ENCODE data around the gene FARS2. TPM values are rescaled to one million over a fixed set of nuclear protein-coding genes. Genes with fewer than 3 reads are reported as not detected.

FARS2 gene
- total RNA-seq, 1 donor from 2014 or later: 16.5 TPM

DNA sequence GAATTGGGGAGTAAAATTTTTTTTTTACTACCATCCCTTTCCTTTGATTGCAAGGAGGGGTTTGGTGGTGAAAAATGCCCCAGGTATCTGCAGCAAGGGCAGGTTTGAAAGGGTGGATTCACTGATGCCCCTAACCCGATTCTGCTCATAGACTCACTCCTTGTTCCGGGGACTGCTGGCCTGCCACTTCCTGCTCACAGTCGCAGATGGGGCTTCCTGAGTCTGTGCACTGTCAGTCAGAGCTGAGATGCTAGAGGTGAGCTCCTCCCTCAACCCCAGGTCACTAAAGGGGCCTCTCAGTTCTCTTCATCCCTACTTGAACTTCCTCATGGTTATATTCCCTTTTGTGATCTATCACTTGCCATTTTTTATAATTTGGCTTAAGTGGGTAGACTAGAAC, 357.9 kb downstream of the FARS2 start:
- H3K27ac ChIP-seq: no peak overlapping the region
- H3K4me1 ChIP-seq: no peaks in the 10 kb centered on the region
- intact Hi-C loops (cut with DNase I): no loop called here
- no peaks in the 10 kb centered on the region for H3K9me3 ChIP-seq
- H3K4me3 ChIP-seq: no peak overlapping the region
- DNase-seq (ENCODE audit: extremely low spot score in 2 of 2): no peak
- TF ChIP-seq POLR2A (IDR thresholded peaks at IDR 0.05): no peak
- TF ChIP-seq POLR2AphosphoS5 (IDR thresholded peaks at IDR 0.05; ENCODE audit: insufficient read depth in 1 of 2, low read depth in 1 of 2): no peak
- TF ChIP-seq, protein P1, sequence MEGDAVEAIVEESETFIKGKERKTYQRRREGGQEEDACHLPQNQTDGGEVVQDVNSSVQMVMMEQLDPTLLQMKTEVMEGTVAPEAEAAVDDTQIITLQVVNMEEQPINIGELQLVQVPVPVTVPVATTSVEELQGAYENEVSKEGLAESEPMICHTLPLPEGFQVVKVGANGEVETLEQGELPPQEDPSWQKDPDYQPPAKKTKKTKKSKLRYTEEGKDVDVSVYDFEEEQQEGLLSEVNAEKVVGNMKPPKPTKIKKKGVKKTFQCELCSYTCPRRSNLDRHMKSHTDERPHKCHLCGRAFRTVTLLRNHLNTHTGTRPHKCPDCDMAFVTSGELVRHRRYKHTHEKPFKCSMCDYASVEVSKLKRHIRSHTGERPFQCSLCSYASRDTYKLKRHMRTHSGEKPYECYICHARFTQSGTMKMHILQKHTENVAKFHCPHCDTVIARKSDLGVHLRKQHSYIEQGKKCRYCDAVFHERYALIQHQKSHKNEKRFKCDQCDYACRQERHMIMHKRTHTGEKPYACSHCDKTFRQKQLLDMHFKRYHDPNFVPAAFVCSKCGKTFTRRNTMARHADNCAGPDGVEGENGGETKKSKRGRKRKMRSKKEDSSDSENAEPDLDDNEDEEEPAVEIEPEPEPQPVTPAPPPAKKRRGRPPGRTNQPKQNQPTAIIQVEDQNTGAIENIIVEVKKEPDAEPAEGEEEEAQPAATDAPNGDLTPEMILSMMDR (IDR thresholded peaks at IDR 0.05): no peak
- H3K27me3 ChIP-seq: no peaks in the 10 kb centered on the region
- no peaks in the 10 kb centered on the region for H3K36me3 ChIP-seq

DNA sequence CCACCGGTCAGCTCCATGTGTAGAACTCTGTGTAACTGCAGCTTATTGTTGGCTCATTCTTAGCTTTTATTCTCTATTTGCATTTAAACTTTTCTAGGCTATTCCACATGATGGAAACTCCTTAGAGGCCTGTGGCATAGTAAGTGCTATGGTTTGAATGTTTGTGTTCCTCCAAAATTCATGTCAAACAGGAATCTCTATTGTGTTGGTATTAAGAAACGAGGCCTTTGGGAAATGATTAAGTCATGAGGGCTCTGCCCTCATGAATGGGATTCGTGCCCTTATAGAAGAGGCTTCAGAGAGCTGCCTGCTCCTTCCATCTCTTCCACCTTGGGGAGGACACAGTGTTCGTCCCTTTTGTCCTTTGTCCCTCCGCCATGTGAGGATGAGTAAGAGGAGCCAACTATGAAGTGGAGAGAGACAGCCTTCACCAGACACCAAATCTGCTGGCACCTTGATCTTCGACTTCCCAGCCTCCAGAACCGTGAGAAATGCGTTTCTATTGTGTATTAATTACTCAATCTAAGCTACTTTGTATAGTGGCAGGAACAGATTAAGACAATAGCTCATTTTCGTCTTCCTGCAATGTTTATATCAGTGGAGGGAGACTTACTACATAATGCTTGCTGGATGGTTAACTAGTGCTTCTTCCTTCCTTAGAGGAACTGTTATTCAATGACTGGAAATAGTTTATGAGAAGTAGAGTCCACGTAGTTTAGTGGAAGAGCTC, 361.1 kb downstream of the FARS2 start:
- no peak overlapping the region for H3K4me3 ChIP-seq

DNA sequence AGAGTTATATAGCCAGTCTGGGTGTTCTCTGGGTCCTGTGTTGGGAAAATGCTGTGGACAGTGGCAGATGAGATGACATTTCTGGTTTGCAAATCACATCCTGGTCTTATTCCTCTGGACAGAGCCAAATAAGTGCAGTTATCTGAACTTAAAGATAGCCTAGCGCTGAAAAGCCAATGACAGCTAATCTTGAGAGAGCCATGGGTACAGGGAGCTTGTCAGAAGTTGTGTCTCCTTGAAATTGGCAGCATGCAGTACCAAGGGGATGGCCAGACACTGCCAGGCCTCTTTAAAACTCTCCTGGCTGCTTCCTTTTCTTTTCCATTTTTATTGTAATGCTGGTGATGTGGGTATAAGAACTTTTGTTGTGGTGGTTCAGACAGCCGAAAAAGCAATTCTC, 362.5 kb downstream of the FARS2 start:
- DNase-seq (ENCODE audit: extremely low spot score in 2 of 2): no peak
- H3K27ac ChIP-seq: no peak overlapping the region

More for the DNA sequence above, 361.1 kb downstream of the FARS2 start:
- Histone ChIP-seq H3K36me3 (no peaks in the 10 kb centered on the region), H3K27me3 (no peaks in the 10 kb centered on the region), H3K27ac (no peak overlapping the region), H3K9me3 (no peaks in the 10 kb centered on the region), H3K4me1 (no peaks in the 10 kb centered on the region)
- TF ChIP-seq, protein P1 (IDR thresholded peaks at IDR 0.05): no peak
- TF ChIP-seq POLR2A (IDR thresholded peaks at IDR 0.05) (no peak), POLR2AphosphoS5 (IDR thresholded peaks at IDR 0.05; ENCODE audit: insufficient read depth in 1 of 2, low read depth in 1 of 2) (no peak)
- no peak for DNase-seq (ENCODE audit: extremely low spot score in 2 of 2)
- intact Hi-C loops (cut with DNase I): no loop called here

DNA sequence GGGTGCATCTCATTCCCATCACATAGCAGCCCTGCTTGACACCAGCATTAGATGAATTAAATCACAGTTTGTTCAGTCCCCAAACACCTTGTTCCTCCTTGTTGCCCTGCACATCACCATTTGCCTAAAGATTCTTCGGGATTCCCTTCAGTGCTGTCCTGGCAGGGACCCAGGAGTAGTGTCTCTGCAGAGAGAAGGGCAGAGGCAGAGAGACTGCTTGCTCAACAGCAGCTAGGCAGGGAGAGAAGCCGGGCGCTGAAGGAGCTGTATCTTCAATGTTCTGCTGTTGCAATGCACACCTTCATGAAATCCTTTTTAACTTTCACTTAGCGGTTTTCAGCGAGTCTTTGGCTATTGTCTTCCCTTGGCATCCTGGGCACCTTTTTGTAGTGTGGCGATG, 362.9 kb downstream of the FARS2 start:
- H3K9me3 ChIP-seq: no peaks in the 10 kb centered on the region
- H3K27ac ChIP-seq: no peak overlapping the region
- intact Hi-C loops (cut with DNase I): no loop called here
- no peak for TF ChIP-seq POLR2AphosphoS5 (IDR thresholded peaks at IDR 0.05; ENCODE audit: insufficient read depth in 1 of 2, low read depth in 1 of 2)
- no peak for TF ChIP-seq POLR2A (IDR thresholded peaks at IDR 0.05)
- TF ChIP-seq, protein P1 (IDR thresholded peaks at IDR 0.05): no peak
- H3K4me3 ChIP-seq: no peak overlapping the region
- no peaks in the 10 kb centered on the region for H3K4me1 ChIP-seq
- H3K27me3 ChIP-seq: no peaks in the 10 kb centered on the region
- DNase-seq (ENCODE audit: extremely low spot score in 2 of 2): no peak
- no peaks in the 10 kb centered on the region for H3K36me3 ChIP-seq

More for the DNA sequence above, 362.5 kb downstream of the FARS2 start:
- no peaks in the 10 kb centered on the region for H3K27me3 ChIP-seq
- no peak overlapping the region for H3K4me3 ChIP-seq
- no peaks in the 10 kb centered on the region for H3K4me1 ChIP-seq
- intact Hi-C loops (cut with DNase I): no loop called here
- H3K9me3 ChIP-seq: no peaks in the 10 kb centered on the region
- H3K36me3 ChIP-seq: no peaks in the 10 kb centered on the region
- no peak for TF ChIP-seq POLR2A (IDR thresholded peaks at IDR 0.05)
- TF ChIP-seq POLR2AphosphoS5 (IDR thresholded peaks at IDR 0.05; ENCODE audit: insufficient read depth in 1 of 2, low read depth in 1 of 2): no peak
- TF ChIP-seq, protein P1 (IDR thresholded peaks at IDR 0.05): no peak

DNA sequence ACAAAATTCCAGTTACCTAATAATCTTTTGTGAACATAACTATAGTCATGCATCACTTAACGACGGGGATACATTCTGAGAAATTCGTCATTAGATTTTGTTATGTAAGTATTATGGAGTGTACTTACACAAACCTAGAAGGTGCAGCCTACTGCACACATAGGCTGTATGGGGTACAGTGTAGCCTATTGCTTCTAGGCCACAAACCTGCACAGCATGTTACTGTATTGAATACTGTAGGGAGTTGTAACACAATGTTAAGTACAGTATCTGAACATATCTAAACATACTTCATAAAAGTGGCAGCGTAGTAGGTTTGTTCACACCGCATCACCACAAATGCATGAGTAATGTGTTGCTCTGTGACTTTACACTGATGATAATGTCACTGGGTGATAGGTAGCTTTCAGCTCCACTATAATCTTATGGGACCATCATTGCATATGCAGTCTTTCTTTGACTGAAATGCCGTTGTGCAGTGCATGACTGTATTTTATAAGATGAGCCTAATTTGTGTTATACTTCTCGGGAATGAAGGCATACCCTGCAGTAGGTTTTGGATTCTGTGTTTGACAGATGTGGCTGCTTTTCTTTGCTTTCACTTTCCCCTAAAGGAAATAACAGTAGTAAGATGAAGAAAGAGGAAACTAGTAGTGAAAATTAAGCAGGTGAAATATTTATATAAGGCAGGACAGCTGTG, 365.6 kb downstream of the FARS2 start:
- Histone ChIP-seq H3K9me3 (no peaks in the 10 kb centered on the region), H3K4me3 (no peak overlapping the region), H3K36me3 (no peaks in the 10 kb centered on the region), H3K27me3 (no peaks in the 10 kb centered on the region), H3K27ac (no peak overlapping the region), H3K4me1 (no peaks in the 10 kb centered on the region)
- intact Hi-C loops (cut with DNase I): no loop called here
- TF ChIP-seq POLR2A (IDR thresholded peaks at IDR 0.05) (no peak), POLR2AphosphoS5 (IDR thresholded peaks at IDR 0.05; ENCODE audit: insufficient read depth in 1 of 2, low read depth in 1 of 2) (no peak)
- TF ChIP-seq, protein P1 (IDR thresholded peaks at IDR 0.05): no peak
- DNase-seq (ENCODE audit: extremely low spot score in 2 of 2): no peak

All from vagina (tissue), 2 donors.